CD14-positive monocyte (primary cell): ENCODE data around the gene SLC47A1. TPM values are rescaled to one million over a fixed set of nuclear protein-coding genes. Genes with fewer than 3 reads are reported as not detected.

Experiments used
- DNase-seq, 3 donors: peaks; one replicate each; pipeline ENCODE4 v3.0.0-alpha.2; 2011 to 2022
- H2AFZ ChIP-seq: 2 replicates; pipeline ENCODE4 v1.6.0; 2012; ENCODE audit warnings: mild to moderate bottlenecking, low read depth, low read length, inconsistent platforms; ENCODE audit not compliant: insufficient read depth, poor library complexity, severe bottlenecking
- H3K27ac ChIP-seq, 2 donors: 1 replicate in 1 of 2; 2 replicates in 1 of 2; pipeline ENCODE4 v1.5.1; 2012 to 2013; ENCODE audit warnings: low read length in 2 of 2, control low read depth in 1 of 2, inconsistent platforms in 1 of 2, low read depth in 1 of 2, mild to moderate bottlenecking in 1 of 2
- H3K27me3 ChIP-seq, 2 donors: one replicate each; pipeline versions ENCODE4 v1.6.0 to v1.6.1; 2011 to 2013; ENCODE audit warnings: low read length in 2 of 2; ENCODE audit not compliant: control insufficient read depth in 2 of 2, insufficient read depth in 2 of 2
- H3K36me3 ChIP-seq, 2 donors: replicated peaks in 1 of 2; 1 replicate in 1 of 2; 2 replicates in 1 of 2; pipeline versions ENCODE4 v1.5.1 to v1.6.1; 2012 to 2013; ENCODE audit warnings: low read length in 2 of 2, control low read depth in 1 of 2, inconsistent platforms in 1 of 2, mild to moderate bottlenecking in 1 of 2; ENCODE audit not compliant: insufficient read depth in 2 of 2, control insufficient read depth in 1 of 2
- H3K4me1 ChIP-seq, 2 donors: 1 replicate in 1 of 2; 2 replicates in 1 of 2; pipeline versions ENCODE4 v1.5.1 to v1.6.1; 2012 to 2013; ENCODE audit warnings: low read length in 2 of 2, control low read depth in 1 of 2, inconsistent platforms in 1 of 2, mild to moderate bottlenecking in 1 of 2, moderate library complexity in 1 of 2; ENCODE audit not compliant: insufficient read depth in 2 of 2, control insufficient read depth in 1 of 2
- H3K4me2 ChIP-seq: replicated peaks from 2 replicates; pipeline ENCODE3; 2012; ENCODE audit warnings: low read length, moderate library complexity, mild to moderate bottlenecking; ENCODE audit not compliant: poor library complexity, severe bottlenecking; ENCODE audit errors: extremely low read depth
- H3K4me3 ChIP-seq, 3 experiments: fragments of 200-600 bp in 1 of 3; sonication (generic) in 1 of 3; replicated peaks in 1 of 3; 1 replicate in 2 of 3; 2 replicates in 1 of 3; pipeline ENCODE4 v1.5.1; 2011 to 2013; ENCODE audit warnings: low read length in 3 of 3, mild to moderate bottlenecking in 3 of 3, control low read depth in 2 of 3, low read depth in 2 of 3, inconsistent platforms in 1 of 3, moderate library complexity in 1 of 3
- H3K79me2 ChIP-seq: 2 replicates; pipeline ENCODE4 v1.6.0; 2012; ENCODE audit warnings: mild to moderate bottlenecking, control low read depth, inconsistent platforms, low read length, moderate library complexity; ENCODE audit not compliant: insufficient read depth
- H3K9ac ChIP-seq: 2 replicates; pipeline ENCODE4 v1.6.0; 2017; ENCODE audit warnings: low read length, mild to moderate bottlenecking; ENCODE audit not compliant: insufficient read depth, poor library complexity, severe bottlenecking
- H3K9me3 ChIP-seq, 2 donors: replicated peaks in 1 of 2; 1 replicate in 1 of 2; 2 replicates in 1 of 2; pipeline versions ENCODE4 v1.5.1 to v1.6.1; 2012 to 2013; ENCODE audit warnings: low read length in 2 of 2, control low read depth in 1 of 2; ENCODE audit not compliant: control insufficient read depth in 1 of 2, insufficient read depth in 1 of 2
- H4K20me1 ChIP-seq: 2 replicates; pipeline ENCODE4 v1.6.0; 2012; ENCODE audit warnings: mild to moderate bottlenecking, low read length, control low read depth, moderate library complexity; ENCODE audit not compliant: insufficient read depth
- H3K27ac Mint-ChIP-seq, 7 donors: one replicate each; pipeline ENCODE4 v1.8.0; 2020; ENCODE audit warnings: mild to moderate bottlenecking in 7 of 7, mixed read lengths in 7 of 7, moderate library complexity in 6 of 7, inconsistent platforms in 2 of 7
- H3K27me3 Mint-ChIP-seq, 3 donors: one replicate each; pipeline ENCODE4 v1.8.0; 2021 to 2022; ENCODE audit warnings: low read depth in 3 of 3, mild to moderate bottlenecking in 3 of 3, mixed read lengths in 3 of 3, moderate library complexity in 3 of 3, inconsistent platforms in 1 of 3
- H3K36me3 Mint-ChIP-seq, 2 donors: one replicate each; pipeline ENCODE4 v1.8.0; 2020; ENCODE audit warnings: mixed read lengths in 2 of 2, inconsistent platforms in 1 of 2, mild to moderate bottlenecking in 1 of 2
- H3K4me1 Mint-ChIP-seq: one replicate; pipeline ENCODE4 v1.8.0; 2020; ENCODE audit warnings: mild to moderate bottlenecking, mixed read lengths
- H3K4me3 Mint-ChIP-seq, 2 donors: one replicate each; pipeline ENCODE4 v1.8.0; 2020; ENCODE audit warnings: mild to moderate bottlenecking in 2 of 2, mixed read lengths in 2 of 2, moderate library complexity in 1 of 2
- H3K9me3 Mint-ChIP-seq, 7 donors: one replicate each; pipeline ENCODE4 v1.8.0; 2020 to 2022; ENCODE audit warnings: mixed read lengths in 7 of 7, mild to moderate bottlenecking in 6 of 7, moderate library complexity in 6 of 7, inconsistent platforms in 2 of 7
- WGBS: methylation state at CpG from one replicate; pipeline ENCODE4 v1.1.5; 2013; ENCODE audit warnings: missing lambda C conversion rate; ENCODE audit not compliant: insufficient coverage; 5-methylcytosine and 5-hydroxymethylcytosine counted together
- intact Hi-C, 2 donors: fragments of 100-400 bp; cut with micrococcal nuclease; formaldehyde crosslinking; loops; one replicate each; pipeline versions ENCODE4 v1.15.0 to v1.15.1; 2023
- polyA plus RNA-seq, 3 donors: library from polyadenylated mRNA; depleted of rRNA in 1 of 3; unstranded in 2 of 3; stranded (reverse) in 1 of 3; fragments of 300-500 nt in 2 of 3; fragments of >200 nt in 1 of 3; fragmentation: Illumina TruSeq in 2 of 3; gene quantifications; 1 replicate in 2 of 3; 2 replicates in 1 of 3; pipeline ENCODE4 v1.2.3, GENCODE V29; 2012 to 2021
- TF ChIP-seq, protein P1 (sequence below): fragments of 200-600 bp; IDR thresholded peaks from one replicate; pipeline ENCODE4 v1.8.0; 2022; ENCODE audit warnings: antibody characterized with exemption, mild to moderate bottlenecking

The SLC47A1 gene
- polyA plus RNA-seq, 3 donors, result 0.44 to 2.0 (median 0.49) TPM

GRCh38 chr17:19487024-19487600, 46.5 kb upstream of the SLC47A1 start:
- WGBS, result 87% methylated on average over 7 of the region's 12 CpGs
- H4K20me1 ChIP-seq, result no peaks in the 10 kb centered on the region
- intact Hi-C loops, result no loop called here
- H3K4me3 Mint-ChIP-seq, result no peak overlapping the region
- no peaks in the 10 kb centered on the region for H3K4me1 Mint-ChIP-seq
- no peak overlapping the region for H3K4me3 ChIP-seq
- H3K27ac Mint-ChIP-seq, result no peak overlapping the region
- no peak for DNase-seq
- no peaks in the 10 kb centered on the region for H3K9me3 ChIP-seq
- no peak overlapping the region for H2AFZ ChIP-seq
- TF ChIP-seq, protein P1, sequence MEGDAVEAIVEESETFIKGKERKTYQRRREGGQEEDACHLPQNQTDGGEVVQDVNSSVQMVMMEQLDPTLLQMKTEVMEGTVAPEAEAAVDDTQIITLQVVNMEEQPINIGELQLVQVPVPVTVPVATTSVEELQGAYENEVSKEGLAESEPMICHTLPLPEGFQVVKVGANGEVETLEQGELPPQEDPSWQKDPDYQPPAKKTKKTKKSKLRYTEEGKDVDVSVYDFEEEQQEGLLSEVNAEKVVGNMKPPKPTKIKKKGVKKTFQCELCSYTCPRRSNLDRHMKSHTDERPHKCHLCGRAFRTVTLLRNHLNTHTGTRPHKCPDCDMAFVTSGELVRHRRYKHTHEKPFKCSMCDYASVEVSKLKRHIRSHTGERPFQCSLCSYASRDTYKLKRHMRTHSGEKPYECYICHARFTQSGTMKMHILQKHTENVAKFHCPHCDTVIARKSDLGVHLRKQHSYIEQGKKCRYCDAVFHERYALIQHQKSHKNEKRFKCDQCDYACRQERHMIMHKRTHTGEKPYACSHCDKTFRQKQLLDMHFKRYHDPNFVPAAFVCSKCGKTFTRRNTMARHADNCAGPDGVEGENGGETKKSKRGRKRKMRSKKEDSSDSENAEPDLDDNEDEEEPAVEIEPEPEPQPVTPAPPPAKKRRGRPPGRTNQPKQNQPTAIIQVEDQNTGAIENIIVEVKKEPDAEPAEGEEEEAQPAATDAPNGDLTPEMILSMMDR, result no peak
- H3K4me1 ChIP-seq, result no peaks in the 10 kb centered on the region
- H3K36me3 Mint-ChIP-seq, result no peaks in the 10 kb centered on the region
- no peaks in the 10 kb centered on the region for H3K9me3 Mint-ChIP-seq
- H3K27me3 Mint-ChIP-seq, result peaks cover 2 to 5% (median 2%) of the 10 kb centered on the region in 3 donors
- no peaks in the 10 kb centered on the region for H3K36me3 ChIP-seq
- H3K27ac ChIP-seq, result no peak overlapping the region
- no peaks in the 10 kb centered on the region for H3K27me3 ChIP-seq
- H3K9ac ChIP-seq, result no peak overlapping the region
- no peak overlapping the region for H3K4me2 ChIP-seq
- no peaks in the 10 kb centered on the region for H3K79me2 ChIP-seq

GRCh38 chr17:19492141-19492540, 41.5 kb upstream of the SLC47A1 start:
- no peaks in the 10 kb centered on the region for H3K4me1 ChIP-seq

More at GRCh38 chr17:19492141-19492540, 41.5 kb upstream of the SLC47A1 start:
- Histone ChIP-seq H3K79me2 (no peaks in the 10 kb centered on the region), H2AFZ (no peak overlapping the region), H3K9ac (no peak overlapping the region), H3K27me3 (no peaks in the 10 kb centered on the region), H3K27ac (no peak overlapping the region), H3K9me3 (no peaks in the 10 kb centered on the region), H3K36me3 (no peaks in the 10 kb centered on the region), H4K20me1 (no peaks in the 10 kb centered on the region), H3K4me2 (no peak overlapping the region), H3K4me3 (no peak overlapping the region)
- 100% methylated on average over 1 of the region's 5 CpGs for WGBS
- H3K4me3 Mint-ChIP-seq, result no peak overlapping the region
- H3K9me3 Mint-ChIP-seq, result no peaks in the 10 kb centered on the region
- TF ChIP-seq, protein P1, result no peak
- H3K36me3 Mint-ChIP-seq, result no peaks in the 10 kb centered on the region
- DNase-seq, result no peak
- H3K27me3 Mint-ChIP-seq, result peaks cover 0 to 5% (median 4%) of the 10 kb centered on the region in 3 donors
- no peaks in the 10 kb centered on the region for H3K4me1 Mint-ChIP-seq
- no peak overlapping the region for H3K27ac Mint-ChIP-seq
- intact Hi-C loops, result no loop called here
